Mesenchymal stem cell (in vitro differentiated cells and primary cell): ENCODE results near the gene FOXL2.
"Not testable (repeated sequence)": the region's sequence is repeated elsewhere in the genome, so short reads cannot be mapped to it uniquely, and the experiment has no call there.

Experiments
- DNase-seq: peaks from one replicate; pipeline ENCODE4 v3.0.0-alpha.2; 2013
- H2AFZ ChIP-seq: one replicate; pipeline ENCODE4 v1.6.1; 2013; ENCODE audit warnings: low read depth, mild to moderate bottlenecking, control low read depth, inconsistent platforms, low read length, moderate library complexity
- H2AK5ac ChIP-seq: 2 replicates; pipeline ENCODE4 v1.6.1; 2013; ENCODE audit warnings: low read length, moderate library complexity, mild to moderate bottlenecking, inconsistent platforms; ENCODE audit not compliant: severe bottlenecking
- H2BK120ac ChIP-seq: one replicate; pipeline ENCODE4 v1.6.1; 2013; ENCODE audit warnings: low read depth, mild to moderate bottlenecking, inconsistent platforms, low read length, moderate library complexity
- H2BK12ac ChIP-seq, 2 experiments: one replicate each; pipeline ENCODE4 v1.6.1; 2013; ENCODE audit warnings: inconsistent platforms in 2 of 2, low read length in 2 of 2, mild to moderate bottlenecking in 2 of 2, moderate library complexity in 2 of 2, control low read depth in 1 of 2
- H2BK15ac ChIP-seq: one replicate; pipeline ENCODE4 v1.6.1; 2013; ENCODE audit warnings: mild to moderate bottlenecking, low read depth, inconsistent platforms; ENCODE audit not compliant: poor library complexity, severe bottlenecking
- H2BK5ac ChIP-seq: 2 replicates; pipeline ENCODE4 v1.6.1; 2013; ENCODE audit warnings: low read depth, mild to moderate bottlenecking, low read length, control low read depth, inconsistent platforms; ENCODE audit not compliant: poor library complexity, severe bottlenecking
- H3K14ac ChIP-seq, 2 experiments: one replicate each; pipeline ENCODE4 v1.6.1; 2013; ENCODE audit warnings: inconsistent platforms in 2 of 2, low read length in 2 of 2, control low read depth in 1 of 2, mild to moderate bottlenecking in 1 of 2, moderate library complexity in 1 of 2
- H3K18ac ChIP-seq, 2 experiments: one replicate each; pipeline ENCODE4 v1.6.1; 2013; ENCODE audit warnings: inconsistent platforms in 2 of 2, low read length in 2 of 2, control low read depth in 1 of 2, low read depth in 1 of 2, mild to moderate bottlenecking in 1 of 2
- H3K23ac ChIP-seq, 2 experiments: one replicate each; pipeline ENCODE4 v1.6.1; 2013; ENCODE audit warnings: inconsistent platforms in 2 of 2, low read length in 2 of 2, mild to moderate bottlenecking in 2 of 2, moderate library complexity in 2 of 2, control low read depth in 1 of 2
- H3K27ac ChIP-seq: 2 replicates; pipeline ENCODE4 v1.5.1; 2013; ENCODE audit warnings: mild to moderate bottlenecking, moderate library complexity, low read length, control low read depth, inconsistent platforms; ENCODE audit not compliant: poor library complexity, severe bottlenecking
- H3K27me3 ChIP-seq, 2 experiments: 2 replicates each; pipeline versions ENCODE4 v1.6.1 to v1.7.0; 2013; ENCODE audit warnings: low read length in 2 of 2, mild to moderate bottlenecking in 2 of 2, moderate library complexity in 2 of 2, control low read depth in 1 of 2, inconsistent platforms in 1 of 2; ENCODE audit not compliant: control insufficient read depth in 1 of 2, insufficient read depth in 1 of 2
- H3K36me3 ChIP-seq, 2 experiments: 2 replicates each; pipeline versions ENCODE4 v1.6.1 to v1.7.0; 2013; ENCODE audit warnings: low read length in 2 of 2, control low read depth in 1 of 2, inconsistent platforms in 1 of 2, low read depth in 1 of 2, mild to moderate bottlenecking in 1 of 2; ENCODE audit not compliant: insufficient read depth in 2 of 2, control insufficient read depth in 1 of 2
- H3K4ac ChIP-seq, 2 experiments: one replicate each; pipeline ENCODE4 v1.6.1; 2013; ENCODE audit warnings: inconsistent platforms in 2 of 2, low read length in 2 of 2, mild to moderate bottlenecking in 2 of 2, moderate library complexity in 2 of 2, control low read depth in 1 of 2, low read depth in 1 of 2
- H3K4me1 ChIP-seq: 2 replicates; pipeline ENCODE4 v1.6.1; 2013; ENCODE audit warnings: low read depth, low read length, control low read depth; ENCODE audit not compliant: control insufficient read depth, insufficient read depth
- H3K4me2 ChIP-seq: 2 replicates; pipeline ENCODE4 v1.6.1; 2013; ENCODE audit warnings: low read length, mild to moderate bottlenecking, inconsistent platforms; ENCODE audit not compliant: poor library complexity, severe bottlenecking
- H3K4me3 ChIP-seq, 2 experiments: 2 replicates each; pipeline versions ENCODE4 v1.5.1 to v1.7.0; 2013; ENCODE audit warnings: low read length in 2 of 2, mild to moderate bottlenecking in 2 of 2, control low read depth in 1 of 2, low read depth in 1 of 2; ENCODE audit not compliant: insufficient read depth in 1 of 2
- H3K79me1 ChIP-seq: replicated peaks from 2 replicates; pipeline ENCODE4 v1.6.1; 2013; ENCODE audit warnings: mild to moderate bottlenecking, control low read depth, low read length, inconsistent platforms; ENCODE audit not compliant: poor library complexity, severe bottlenecking
- H3K9ac ChIP-seq: 2 replicates; pipeline ENCODE4 v1.7.0; 2013; ENCODE audit warnings: mild to moderate bottlenecking, low read length, moderate library complexity
- H3K9me3 ChIP-seq: 2 replicates; pipeline ENCODE4 v1.7.0; 2013; ENCODE audit warnings: mild to moderate bottlenecking, low read length; ENCODE audit not compliant: control insufficient read depth
- H4K8ac ChIP-seq: one replicate; pipeline ENCODE4 v1.6.1; 2013; ENCODE audit warnings: inconsistent platforms, mild to moderate bottlenecking, low read length, moderate library complexity
- H4K91ac ChIP-seq: one replicate; pipeline ENCODE4 v1.6.1; 2013; ENCODE audit warnings: mild to moderate bottlenecking, low read length, inconsistent platforms
- WGBS: methylation state at CpG from one replicate; pipeline ENCODE4 v1.1.7; 2013; ENCODE audit warnings: mixed read lengths; 5-methylcytosine and 5-hydroxymethylcytosine counted together

The FOXL2 gene

GRCh38 chr3:138928727-138929372 is 18.1 kb downstream of the FOXL2 start:
- no peak overlapping the region for H3K4me2 ChIP-seq
- H3K79me1 ChIP-seq, result no peaks in the 10 kb centered on the region
- no peak overlapping the region for H3K4ac ChIP-seq
- H4K8ac ChIP-seq, result no peak overlapping the region
- H3K18ac ChIP-seq, result no peak overlapping the region
- no peak overlapping the region for H2AK5ac ChIP-seq
- WGBS, result 92% methylated on average over 42 of the region's 42 CpGs
- H2BK120ac ChIP-seq, result no peak overlapping the region
- H3K9ac ChIP-seq, result no peak overlapping the region
- H2AFZ ChIP-seq, result no peak overlapping the region
- H2BK12ac ChIP-seq, result no peak overlapping the region
- H3K23ac ChIP-seq, result no peak overlapping the region
- no peak overlapping the region for H3K27ac ChIP-seq
- H3K4me3 ChIP-seq, result no peak overlapping the region
- H3K27me3 ChIP-seq, result peaks cover 10 to 27% of the 10 kb centered on the region in 2 experiments
- no peak overlapping the region for H2BK5ac ChIP-seq
- H3K9me3 ChIP-seq, result no peaks in the 10 kb centered on the region
- no peaks in the 10 kb centered on the region for H3K36me3 ChIP-seq
- H4K91ac ChIP-seq, result no peak overlapping the region
- H3K4me1 ChIP-seq, result no peaks in the 10 kb centered on the region
- no peak overlapping the region for H3K14ac ChIP-seq
- DNase-seq, result no peak
- H2BK15ac ChIP-seq, result no peak overlapping the region

- 3% methylated on average over 4 of the region's 6 CpGs for WGBS
Measured at GRCh38 chr3:138923531-138923994, 23.4 kb downstream of the FOXL2 start.

DNA sequence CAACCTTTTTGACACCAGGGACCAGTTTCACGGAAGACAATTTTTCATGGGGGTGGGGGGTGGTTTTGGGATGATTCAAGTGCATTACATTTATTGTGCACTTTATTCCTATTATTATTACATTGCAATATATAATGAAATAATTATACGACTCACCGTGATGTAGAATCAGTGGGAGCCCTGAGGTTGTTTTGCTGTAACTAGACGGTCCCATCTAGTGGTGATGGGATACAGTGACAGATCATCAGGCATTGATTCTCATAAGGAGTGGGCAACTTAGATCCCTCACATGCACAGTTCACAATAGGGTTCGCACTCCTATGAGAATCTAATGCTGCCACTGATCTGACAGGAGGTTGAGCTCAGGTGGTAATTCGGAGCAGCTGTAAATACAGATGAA is 24.5 kb downstream of the FOXL2 start:
- not testable (repeated sequence) for H2BK12ac ChIP-seq, H2BK120ac ChIP-seq, H3K4ac ChIP-seq, H3K23ac ChIP-seq, H3K4me3 ChIP-seq, H2AFZ ChIP-seq, H3K18ac ChIP-seq, H3K4me2 ChIP-seq, H3K79me1 ChIP-seq, H3K36me3 ChIP-seq, H4K91ac ChIP-seq, H3K14ac ChIP-seq, DNase-seq, H2BK5ac ChIP-seq, H3K27me3 ChIP-seq, H3K9me3 ChIP-seq, H2BK15ac ChIP-seq, H3K4me1 ChIP-seq, H4K8ac ChIP-seq
- WGBS, result 88% methylated on average over 5 of the region's 6 CpGs
- peak overlapping the region; percentile 66 for H3K27ac ChIP-seq
- peak overlapping the region; percentile 68 for H2AK5ac ChIP-seq
- peak overlapping the region; percentile 48 for H3K9ac ChIP-seq

More at GRCh38 chr3:138923531-138923994, 23.4 kb downstream of the FOXL2 start:
- Histone ChIP-seq H4K8ac (no peak overlapping the region), H3K9me3 (no peaks in the 10 kb centered on the region), H3K9ac (no peak overlapping the region), H2BK120ac (no peak overlapping the region), H2AK5ac (no peak overlapping the region), H2AFZ (no peak overlapping the region), H3K36me3 (no peaks in the 10 kb centered on the region), H3K18ac (no peak overlapping the region), H4K91ac (no peak overlapping the region), H3K4me3 (no peak overlapping the region), H3K23ac (no peak overlapping the region), H3K79me1 (no peaks in the 10 kb centered on the region), H2BK5ac (no peak overlapping the region), H2BK12ac (no peak overlapping the region), H3K4me1 (peaks cover 10% of the 10 kb centered on the region), H3K27me3 (peaks cover 0 to 4% of the 10 kb centered on the region in 2 experiments), H3K14ac (no peak overlapping the region), H3K4me2 (no peak overlapping the region), H3K4ac (no peak overlapping the region), H2BK15ac (no peak overlapping the region), H3K27ac (no peak overlapping the region)
- peak; percentile 83 for DNase-seq

DNA sequence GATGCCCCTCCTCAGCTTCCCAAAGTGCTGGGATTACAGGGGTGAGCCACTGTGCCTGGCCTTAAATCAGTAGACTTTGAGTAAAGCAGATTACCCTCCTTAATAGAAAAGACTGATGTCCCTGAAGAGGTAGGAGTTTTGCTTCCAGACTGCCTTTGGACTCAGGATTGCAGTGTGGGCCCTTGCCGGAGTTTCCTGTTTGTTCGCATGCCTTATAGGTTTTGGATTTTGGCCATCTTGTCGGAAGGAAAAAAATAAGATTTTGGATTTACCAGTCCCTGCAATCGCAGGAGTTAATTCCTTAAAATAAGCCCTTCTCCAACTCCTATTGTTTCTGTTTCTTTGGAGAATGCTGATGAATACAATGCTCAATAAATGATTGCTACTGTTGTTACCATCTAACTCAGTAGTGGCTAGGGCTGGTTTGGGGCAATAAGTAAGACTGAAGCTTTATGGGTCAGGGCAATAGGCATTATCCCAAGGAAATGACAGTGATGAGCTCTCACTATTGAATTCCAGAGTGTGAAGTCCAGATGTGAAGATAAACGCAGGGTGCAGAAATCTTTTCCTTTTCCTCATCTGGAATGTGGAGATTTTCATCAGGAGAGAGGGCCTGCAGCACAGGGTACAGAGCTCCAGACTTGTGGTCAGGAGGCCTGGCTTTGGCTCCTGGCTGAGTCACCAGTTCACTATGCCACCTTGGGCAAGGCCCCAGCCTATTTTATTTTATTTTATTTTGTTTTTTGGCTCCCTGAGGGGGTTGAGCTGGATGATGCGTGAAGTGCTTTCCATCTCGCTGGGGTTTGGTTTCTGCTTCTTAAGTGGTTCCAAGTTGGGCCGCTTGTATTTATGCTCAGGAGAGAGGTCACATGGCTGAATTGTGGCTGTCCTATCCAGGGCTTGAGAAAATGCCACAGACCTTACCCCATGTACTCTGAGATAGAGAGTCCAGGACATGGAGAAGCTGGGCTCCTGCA is 25.3 kb downstream of the FOXL2 start:
- Histone ChIP-seq H4K91ac (no peak overlapping the region), H3K27me3 (peaks cover 0 to 4% of the 10 kb centered on the region in 2 experiments), H3K4me3 (no peak overlapping the region)

More for the DNA sequence above, 25.3 kb downstream of the FOXL2 start:
- DNase-seq, result peak; percentile 53
- H3K79me1 ChIP-seq, result no peaks in the 10 kb centered on the region
- 62% methylated on average over 6 of the region's 8 CpGs for WGBS
- no peak overlapping the region for H2BK15ac ChIP-seq
- H2BK12ac ChIP-seq, result no peak overlapping the region
- H2AK5ac ChIP-seq, result peak overlapping the region; percentile 68
- H3K4me1 ChIP-seq, result peaks cover 11% of the 10 kb centered on the region
- no peak overlapping the region for H2BK5ac ChIP-seq
- H2BK120ac ChIP-seq, result no peak overlapping the region
- no peaks in the 10 kb centered on the region for H3K36me3 ChIP-seq
- peak overlapping the region; percentile 48 for H3K9ac ChIP-seq
- H3K18ac ChIP-seq, result no peak overlapping the region
- no peak overlapping the region for H3K4ac ChIP-seq
- H2AFZ ChIP-seq, result no peak overlapping the region
- no peaks in the 10 kb centered on the region for H3K9me3 ChIP-seq
- no peak overlapping the region for H3K23ac ChIP-seq
- H3K27ac ChIP-seq, result peak overlapping the region; percentile 71
- H4K8ac ChIP-seq, result no peak overlapping the region
- H3K14ac ChIP-seq, result no peak overlapping the region
- no peak overlapping the region for H3K4me2 ChIP-seq
